Common myeloid progenitor, CD34-positive (primary cell): ENCODE data around the gene ENTPD7.
"Not testable (repeated sequence)": the region's sequence is repeated elsewhere in the genome, so short reads cannot be mapped to it uniquely, and the experiment has no call there.

Experiments
- CTCF ChIA-PET: fragments of 350-600 bp; sonication (Branson Sonifier 250); formaldehyde crosslinking; loops from one replicate; lab custom pipeline; 2021; ENCODE audit warnings: antibody characterized with exemption; lab: Charles Lee
- POLR2A ChIA-PET: fragments of 350-600 bp; sonication (Branson Sonifier 250); formaldehyde crosslinking; loops from one replicate; lab custom pipeline; 2021; ENCODE audit warnings: antibody characterized with exemption; lab: Charles Lee
- DNase-seq, 3 donors: peaks; one replicate each; pipeline versions ENCODE4 v3.0.0 to v3.0.0-alpha.2; 2013
- H3K27ac ChIP-seq, 2 experiments: 1 replicate in 1 of 2; 2 replicates in 1 of 2; pipeline ENCODE4 v1.7.0; 2013; ENCODE audit warnings: inconsistent platforms in 2 of 2, low read length in 2 of 2, mild to moderate bottlenecking in 2 of 2, low read depth in 1 of 2, moderate library complexity in 1 of 2; ENCODE audit not compliant: severe bottlenecking in 2 of 2, insufficient read depth in 1 of 2, poor library complexity in 1 of 2
- H3K27me3 ChIP-seq, 5 experiments: replicated peaks in 2 of 5; 1 replicate in 3 of 5; 2 replicates in 2 of 5; pipeline versions ENCODE4 v1.6.1 to v1.7.0; 2013; ENCODE audit warnings: low read length in 4 of 5, mild to moderate bottlenecking in 2 of 5, moderate library complexity in 2 of 5, inconsistent platforms in 1 of 5; ENCODE audit not compliant: insufficient read depth in 5 of 5, control insufficient read depth in 4 of 5
- H3K36me3 ChIP-seq, 4 experiments: 1 replicate in 2 of 4; 2 replicates in 2 of 4; pipeline versions ENCODE4 v1.6.1 to v1.7.0; 2013; ENCODE audit warnings: low read length in 3 of 4, control low read depth in 1 of 4, mild to moderate bottlenecking in 1 of 4; ENCODE audit not compliant: control insufficient read depth in 4 of 4, insufficient read depth in 4 of 4
- H3K4me1 ChIP-seq, 4 experiments: 1 replicate in 3 of 4; 2 replicates in 1 of 4; pipeline versions ENCODE4 v1.6.1 to v1.7.1; 2013; ENCODE audit warnings: low read length in 3 of 4, mild to moderate bottlenecking in 3 of 4, control low read depth in 1 of 4, inconsistent platforms in 1 of 4, moderate library complexity in 1 of 4; ENCODE audit not compliant: control insufficient read depth in 4 of 4, insufficient read depth in 4 of 4; ENCODE audit errors: control extremely low read depth in 1 of 4
- H3K4me3 ChIP-seq, 7 experiments: 1 replicate in 4 of 7; 2 replicates in 3 of 7; pipeline versions ENCODE4 v1.5.1 to v1.7.0; 2013; ENCODE audit warnings: mild to moderate bottlenecking in 7 of 7, low read length in 6 of 7, moderate library complexity in 6 of 7, inconsistent platforms in 2 of 7, low read depth in 2 of 7, control low read depth in 1 of 7; ENCODE audit not compliant: insufficient read depth in 4 of 7, control insufficient read depth in 1 of 7; ENCODE audit errors: extremely low read depth in 1 of 7
- H3K9me3 ChIP-seq, 5 experiments: 1 replicate in 4 of 5; 2 replicates in 1 of 5; pipeline versions ENCODE4 v1.6.1 to v1.7.1; 2013; ENCODE audit warnings: low read length in 4 of 5, mild to moderate bottlenecking in 2 of 5, inconsistent platforms in 1 of 5, low read depth in 1 of 5, moderate library complexity in 1 of 5; ENCODE audit not compliant: control insufficient read depth in 4 of 5, insufficient read depth in 2 of 5; ENCODE audit errors: control extremely low read depth in 1 of 5
- WGBS: methylation state at CpG from one replicate; pipeline ENCODE4 v1.1.5; 2013; ENCODE audit not compliant: insufficient coverage; 5-methylcytosine and 5-hydroxymethylcytosine counted together

The ENTPD7 gene

GRCh38 chr10:99740260-99740659, 81.0 kb downstream of the ENTPD7 start:
- ChIA-PET CTCF (interaction anchor here (0.7 to 1.9 kb wide), 2 partner anchors 8 to 13 kb away, joined by 3 to 5 read pairs; partner anchors contain the start of genes COX15 and CUTC), POLR2A (no interaction called here)
- Histone ChIP-seq H3K9me3 (peaks cover 3 to 34% (median 13%) of the 10 kb centered on the region in 5 experiments), H3K4me3 (no peak overlapping the region), H3K27me3 (no peaks in the 10 kb centered on the region), H3K4me1 (no peaks in the 10 kb centered on the region), H3K27ac (no peak overlapping the region), H3K36me3 (peaks cover 41 to 87% (median 62%) of the 10 kb centered on the region in 4 experiments)
- WGBS, result no CpG with 5 or more reads among the region's 2 CpGs
- DNase-seq, result peak; percentile 26 to 70 (median 62)

GRCh38 chr10:99740933-99741559, 81.7 kb downstream of the ENTPD7 start:
- Histone ChIP-seq H3K27me3 (no peaks in the 10 kb centered on the region), H3K4me1 (no peaks in the 10 kb centered on the region), H3K4me3 (no peak overlapping the region), H3K36me3 (peaks cover 41 to 92% (median 64%) of the 10 kb centered on the region in 4 experiments), H3K27ac (no peak overlapping the region), H3K9me3 (peaks cover 3 to 34% (median 13%) of the 10 kb centered on the region in 5 experiments)
- WGBS, result 97% methylated on average over 2 of the region's 3 CpGs
- CTCF ChIA-PET, result interaction anchor here (0.6 to 1.9 kb wide), 2 partner anchors 9 to 41 kb away, joined by 3 to 5 read pairs; partner anchors contain the start of genes COX15 and CUTC
- DNase-seq, result no peak
- POLR2A ChIA-PET, result no interaction called here

GRCh38 chr10:99742254-99742653, 82.9 kb downstream of the ENTPD7 start:
- no peak overlapping the region for H3K27ac ChIP-seq
- no peaks in the 10 kb centered on the region for H3K27me3 ChIP-seq
- DNase-seq, result no peak
- H3K9me3 ChIP-seq, result peaks cover 3 to 34% (median 13%) of the 10 kb centered on the region in 5 experiments
- CTCF ChIA-PET, result interaction anchor here (1.9 kb wide), 1 partner anchor 9 kb away, joined by 7 read pairs; no protein-coding TSS in a partner anchor
- no peaks in the 10 kb centered on the region for H3K4me1 ChIP-seq
- peaks cover 41 to 90% (median 63%) of the 10 kb centered on the region in 4 experiments for H3K36me3 ChIP-seq
- H3K4me3 ChIP-seq, result no peak overlapping the region
- POLR2A ChIA-PET, result no interaction called here

- ChIA-PET POLR2A (no interaction called here), CTCF (interaction anchor here (0.6 to 1.9 kb wide), 2 partner anchors 10 to 222 kb away, joined by 3 to 7 read pairs; no protein-coding TSS in a partner anchor)
- 67% methylated on average over 1 of the region's 2 CpGs for WGBS
- Histone ChIP-seq H3K4me3 (no peak overlapping the region), H3K27ac (no peak overlapping the region), H3K27me3 (no peaks in the 10 kb centered on the region), H3K9me3 (peaks cover 3 to 34% (median 13%) of the 10 kb centered on the region in 5 experiments), H3K4me1 (no peaks in the 10 kb centered on the region), H3K36me3 (peaks cover 41 to 90% (median 63%) of the 10 kb centered on the region in 4 experiments)
- no peak for DNase-seq
Observed at GRCh38 chr10:99742701-99743100, 83.4 kb downstream of the ENTPD7 start.

GRCh38 chr10:99743841-99744240, 84.5 kb downstream of the ENTPD7 start:
- no CpG with 5 or more reads among the region's 3 CpGs for WGBS
- H3K4me1 ChIP-seq, result no peaks in the 10 kb centered on the region
- CTCF ChIA-PET, result interaction anchor here (1.9 kb wide), 1 partner anchor 11 kb away, joined by 7 read pairs; no protein-coding TSS in a partner anchor

GRCh38 chr10:99746166-99746565, 86.9 kb downstream of the ENTPD7 start:
- H3K9me3 ChIP-seq, H3K4me3 ChIP-seq, POLR2A ChIA-PET, H3K4me1 ChIP-seq, DNase-seq, H3K27ac ChIP-seq, CTCF ChIA-PET, H3K27me3 ChIP-seq: not testable (repeated sequence)
- WGBS, result no CpG with 5 or more reads among the region's 2 CpGs
- H3K36me3 ChIP-seq, result peaks cover 29 to 87% (median 58%) of the 10 kb centered on the region in 4 experiments

More at GRCh38 chr10:99743841-99744240, 84.5 kb downstream of the ENTPD7 start:
- DNase-seq, result no peak
- POLR2A ChIA-PET, result no interaction called here
- no peak overlapping the region for H3K27ac ChIP-seq
- H3K4me3 ChIP-seq, result no peak overlapping the region
- H3K36me3 ChIP-seq, result peaks cover 41 to 92% (median 62%) of the 10 kb centered on the region in 4 experiments
- H3K9me3 ChIP-seq, result peaks cover 3 to 31% (median 10%) of the 10 kb centered on the region in 5 experiments
- H3K27me3 ChIP-seq, result no peaks in the 10 kb centered on the region
